ENCODE results near the gene SAMHD1. TPM values are rescaled to one million over a fixed set of nuclear protein-coding genes. Genes with fewer than 3 reads are reported as not detected.

SAMHD1 gene
- total and polyA plus RNA-seq, 2 of the 13 experiments (the other 11 are each of a cell fraction or from before 2014, with no cell fraction given), result 16.9 to 43.5 TPM

GRCh38 chr20:36866681-36867495, 84.6 kb downstream of the SAMHD1 start (continued):
- TF ChIP-seq ZNF276 (CRISPR knock-in tag; IDR thresholded peaks at IDR 0.05; ENCODE audit: low read depth) (no peak), TEAD2 (CRISPR knock-in tag; IDR thresholded peaks at IDR 0.05) (peak; percentile 25; the same call in 1 of the 2 replicates), SRSF4 (IDR thresholded peaks at IDR 0.05; ENCODE audit: low read depth, low read length, poor library complexity, severe bottlenecking) (no peak), ZBTB1 (CRISPR knock-in tag; IDR thresholded peaks at IDR 0.05; ENCODE audit: borderline replicate concordance) (no peak), NFE2L1 (CRISPR knock-in tag; IDR thresholded peaks at IDR 0.05; ENCODE audit: borderline replicate concordance) (no peak), ZC3H13 (CRISPR knock-in tag; IDR thresholded peaks at IDR 0.05) (no peak), NR2F6 (IDR thresholded peaks at IDR 0.05) (no peak), NR2F6 (CRISPR knock-in tag; IDR thresholded peaks at IDR 0.05) (0 out of 2 replicates have a peak, but pooled peaks have one; percentile 16), ZNF12 (CRISPR knock-in tag; IDR thresholded peaks at IDR 0.05) (no peak), ZKSCAN1 (IDR thresholded peaks at IDR 0.05; ENCODE audit: low read length) (no peak), RBM22 (optimal IDR thresholded peaks at IDR 0.05; ENCODE audit: low read length) (no peak), ZNF441 (CRISPR knock-in tag; IDR thresholded peaks at IDR 0.05; ENCODE audit: borderline replicate concordance) (no peak), TEAD3 (CRISPR knock-in tag; optimal IDR thresholded peaks at IDR 0.05; ENCODE audit: borderline replicate concordance) (peak; percentile 78), BRCA1 (CRISPR knock-in tag; IDR thresholded peaks at IDR 0.05) (no peak), ZMYM2 (CRISPR knock-in tag; IDR thresholded peaks at IDR 0.05) (0 out of 2 replicates have a peak, but pooled peaks have one; percentile 25), ONECUT2 (CRISPR knock-in tag; IDR thresholded peaks at IDR 0.05) (no peak), ZSCAN31 (CRISPR knock-in tag; IDR thresholded peaks at IDR 0.05; ENCODE audit: low read depth) (no peak), ELF1 (CRISPR knock-in tag; IDR thresholded peaks at IDR 0.05) (no peak)
- TF ChIP-seq, protein P1, sequence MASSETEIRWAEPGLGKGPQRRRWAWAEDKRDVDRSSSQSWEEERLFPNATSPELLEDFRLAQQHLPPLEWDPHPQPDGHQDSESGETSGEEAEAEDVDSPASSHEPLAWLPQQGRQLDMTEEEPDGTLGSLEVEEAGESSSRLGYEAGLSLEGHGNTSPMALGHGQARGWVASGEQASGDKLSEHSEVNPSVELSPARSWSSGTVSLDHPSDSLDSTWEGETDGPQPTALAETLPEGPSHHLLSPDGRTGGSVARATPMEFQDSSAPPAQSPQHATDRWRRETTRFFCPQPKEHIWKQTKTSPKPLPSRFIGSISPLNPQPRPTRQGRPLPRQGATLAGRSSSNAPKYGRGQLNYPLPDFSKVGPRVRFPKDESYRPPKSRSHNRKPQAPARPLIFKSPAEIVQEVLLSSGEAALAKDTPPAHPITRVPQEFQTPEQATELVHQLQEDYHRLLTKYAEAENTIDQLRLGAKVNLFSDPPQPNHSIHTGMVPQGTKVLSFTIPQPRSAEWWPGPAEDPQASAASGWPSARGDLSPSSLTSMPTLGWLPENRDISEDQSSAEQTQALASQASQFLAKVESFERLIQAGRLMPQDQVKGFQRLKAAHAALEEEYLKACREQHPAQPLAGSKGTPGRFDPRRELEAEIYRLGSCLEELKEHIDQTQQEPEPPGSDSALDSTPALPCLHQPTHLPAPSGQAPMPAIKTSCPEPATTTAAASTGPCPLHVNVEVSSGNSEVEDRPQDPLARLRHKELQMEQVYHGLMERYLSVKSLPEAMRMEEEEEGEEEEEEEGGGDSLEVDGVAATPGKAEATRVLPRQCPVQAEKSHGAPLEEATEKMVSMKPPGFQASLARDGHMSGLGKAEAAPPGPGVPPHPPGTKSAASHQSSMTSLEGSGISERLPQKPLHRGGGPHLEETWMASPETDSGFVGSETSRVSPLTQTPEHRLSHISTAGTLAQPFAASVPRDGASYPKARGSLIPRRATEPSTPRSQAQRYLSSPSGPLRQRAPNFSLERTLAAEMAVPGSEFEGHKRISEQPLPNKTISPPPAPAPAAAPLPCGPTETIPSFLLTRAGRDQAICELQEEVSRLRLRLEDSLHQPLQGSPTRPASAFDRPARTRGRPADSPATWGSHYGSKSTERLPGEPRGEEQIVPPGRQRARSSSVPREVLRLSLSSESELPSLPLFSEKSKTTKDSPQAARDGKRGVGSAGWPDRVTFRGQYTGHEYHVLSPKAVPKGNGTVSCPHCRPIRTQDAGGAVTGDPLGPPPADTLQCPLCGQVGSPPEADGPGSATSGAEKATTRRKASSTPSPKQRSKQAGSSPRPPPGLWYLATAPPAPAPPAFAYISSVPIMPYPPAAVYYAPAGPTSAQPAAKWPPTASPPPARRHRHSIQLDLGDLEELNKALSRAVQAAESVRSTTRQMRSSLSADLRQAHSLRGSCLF (CRISPR knock-in tag; IDR thresholded peaks at IDR 0.05; ENCODE audit: borderline replicate concordance), result no peak
- TF ChIP-seq, protein P2, sequence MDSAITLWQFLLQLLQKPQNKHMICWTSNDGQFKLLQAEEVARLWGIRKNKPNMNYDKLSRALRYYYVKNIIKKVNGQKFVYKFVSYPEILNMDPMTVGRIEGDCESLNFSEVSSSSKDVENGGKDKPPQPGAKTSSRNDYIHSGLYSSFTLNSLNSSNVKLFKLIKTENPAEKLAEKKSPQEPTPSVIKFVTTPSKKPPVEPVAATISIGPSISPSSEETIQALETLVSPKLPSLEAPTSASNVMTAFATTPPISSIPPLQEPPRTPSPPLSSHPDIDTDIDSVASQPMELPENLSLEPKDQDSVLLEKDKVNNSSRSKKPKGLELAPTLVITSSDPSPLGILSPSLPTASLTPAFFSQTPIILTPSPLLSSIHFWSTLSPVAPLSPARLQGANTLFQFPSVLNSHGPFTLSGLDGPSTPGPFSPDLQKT (CRISPR knock-in tag; IDR thresholded peaks at IDR 0.05; ENCODE audit: borderline replicate concordance), result no peak
- TF ChIP-seq, protein P3, sequence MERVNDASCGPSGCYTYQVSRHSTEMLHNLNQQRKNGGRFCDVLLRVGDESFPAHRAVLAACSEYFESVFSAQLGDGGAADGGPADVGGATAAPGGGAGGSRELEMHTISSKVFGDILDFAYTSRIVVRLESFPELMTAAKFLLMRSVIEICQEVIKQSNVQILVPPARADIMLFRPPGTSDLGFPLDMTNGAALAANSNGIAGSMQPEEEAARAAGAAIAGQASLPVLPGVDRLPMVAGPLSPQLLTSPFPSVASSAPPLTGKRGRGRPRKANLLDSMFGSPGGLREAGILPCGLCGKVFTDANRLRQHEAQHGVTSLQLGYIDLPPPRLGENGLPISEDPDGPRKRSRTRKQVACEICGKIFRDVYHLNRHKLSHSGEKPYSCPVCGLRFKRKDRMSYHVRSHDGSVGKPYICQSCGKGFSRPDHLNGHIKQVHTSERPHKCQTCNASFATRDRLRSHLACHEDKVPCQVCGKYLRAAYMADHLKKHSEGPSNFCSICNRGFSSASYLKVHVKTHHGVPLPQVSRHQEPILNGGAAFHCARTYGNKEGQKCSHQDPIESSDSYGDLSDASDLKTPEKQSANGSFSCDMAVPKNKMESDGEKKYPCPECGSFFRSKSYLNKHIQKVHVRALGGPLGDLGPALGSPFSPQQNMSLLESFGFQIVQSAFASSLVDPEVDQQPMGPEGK (CRISPR knock-in tag; IDR thresholded peaks at IDR 0.05), result 0 out of 2 replicates have a peak, but pooled peaks have one; percentile 1
